ENCODE results near the gene L3MBTL4. TPM values are rescaled to one million over a fixed set of nuclear protein-coding genes. Genes with fewer than 3 reads are reported as not detected.
"Not testable (repeated sequence)": the region's sequence is repeated elsewhere in the genome, so short reads cannot be mapped to it uniquely, and the experiment has no call there.

The L3MBTL4 gene
- total and polyA plus RNA-seq, 2 experiments from 2014 or later, result 4.1 to 14.1 TPM

DNA sequence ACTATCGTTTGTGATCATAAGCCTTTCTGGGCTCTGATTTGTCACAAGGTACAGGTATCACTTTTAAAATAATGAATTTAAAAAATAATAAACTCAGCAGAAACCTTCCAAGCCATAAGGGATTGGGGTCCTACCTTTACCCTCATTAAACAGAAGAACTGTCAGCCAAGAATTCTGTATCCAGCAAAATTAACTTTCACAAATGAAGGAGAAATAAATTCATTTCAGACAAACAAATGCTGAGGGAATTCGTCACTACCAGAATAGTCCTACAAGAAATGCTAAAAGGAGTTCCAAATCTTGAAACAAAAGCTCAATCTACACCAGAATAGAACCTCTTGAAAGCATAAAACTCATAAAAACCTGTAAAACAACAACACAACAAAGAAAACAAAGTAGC lies 25.7 kb downstream of the L3MBTL4 start:
- Histone ChIP-seq H4K20me1 (ENCODE audit: insufficient read depth, poor library complexity, severe bottlenecking) (no peaks in the 10 kb centered on the region), H3K79me2 (no peaks in the 10 kb centered on the region), H3K4me2 (no peak overlapping the region), H3K27me3 (no peaks in the 10 kb centered on the region), H3K4me3 (no peak overlapping the region), H3K36me3 (replicated peaks; ENCODE audit: insufficient read depth, low read depth) (no peaks in the 10 kb centered on the region), H3K9me3 (ENCODE audit: low read depth) (peaks cover 2% of the 10 kb centered on the region), H3K9me2 (replicated peaks; ENCODE audit: insufficient read depth) (no peaks in the 10 kb centered on the region), H2AFZ (no peak overlapping the region), H3K27ac (no peak overlapping the region), H3K4me1 (ENCODE audit: insufficient read depth) (no peaks in the 10 kb centered on the region)
- 70% methylated on average over 2 of the region's 2 CpGs for WGBS (ENCODE audit: low lambda C conversion rate, missing lambda C conversion rate)
- TF ChIP-seq EZH2 (IDR thresholded peaks at IDR 0.05; ENCODE audit: borderline replicate concordance), result no peak
- TF ChIP-seq, protein P1, sequence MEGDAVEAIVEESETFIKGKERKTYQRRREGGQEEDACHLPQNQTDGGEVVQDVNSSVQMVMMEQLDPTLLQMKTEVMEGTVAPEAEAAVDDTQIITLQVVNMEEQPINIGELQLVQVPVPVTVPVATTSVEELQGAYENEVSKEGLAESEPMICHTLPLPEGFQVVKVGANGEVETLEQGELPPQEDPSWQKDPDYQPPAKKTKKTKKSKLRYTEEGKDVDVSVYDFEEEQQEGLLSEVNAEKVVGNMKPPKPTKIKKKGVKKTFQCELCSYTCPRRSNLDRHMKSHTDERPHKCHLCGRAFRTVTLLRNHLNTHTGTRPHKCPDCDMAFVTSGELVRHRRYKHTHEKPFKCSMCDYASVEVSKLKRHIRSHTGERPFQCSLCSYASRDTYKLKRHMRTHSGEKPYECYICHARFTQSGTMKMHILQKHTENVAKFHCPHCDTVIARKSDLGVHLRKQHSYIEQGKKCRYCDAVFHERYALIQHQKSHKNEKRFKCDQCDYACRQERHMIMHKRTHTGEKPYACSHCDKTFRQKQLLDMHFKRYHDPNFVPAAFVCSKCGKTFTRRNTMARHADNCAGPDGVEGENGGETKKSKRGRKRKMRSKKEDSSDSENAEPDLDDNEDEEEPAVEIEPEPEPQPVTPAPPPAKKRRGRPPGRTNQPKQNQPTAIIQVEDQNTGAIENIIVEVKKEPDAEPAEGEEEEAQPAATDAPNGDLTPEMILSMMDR (IDR thresholded peaks at IDR 0.05; ENCODE audit: poor library complexity), result no peak
- TF ChIP-seq EZH2phosphoT487 (IDR thresholded peaks at IDR 0.05; ENCODE audit: low read depth, severe bottlenecking, unreplicated experiment), result no peak
- DNase-seq (ENCODE audit: low spot score), result no peak

DNA sequence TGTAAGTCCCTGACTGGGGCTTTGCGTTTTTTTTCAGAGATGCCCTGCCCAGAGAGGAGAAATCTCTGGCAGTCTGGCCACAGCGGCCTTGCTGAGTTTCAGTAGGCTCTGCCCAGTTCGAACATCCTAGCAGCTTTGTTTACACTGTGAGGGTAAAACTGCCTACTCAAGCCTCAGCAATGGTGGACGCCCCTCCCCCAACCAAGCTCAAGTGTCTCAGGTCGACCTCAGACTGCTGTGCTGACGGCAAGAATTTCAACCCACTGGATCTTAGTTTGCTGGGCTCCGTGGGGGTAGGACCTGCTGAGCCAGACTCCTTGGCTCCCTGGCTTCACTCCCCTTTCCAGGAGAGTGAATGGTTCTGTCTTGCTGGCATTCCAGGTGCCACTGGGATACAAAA lies 31.7 kb downstream of the L3MBTL4 start:
- no peaks in the 10 kb centered on the region for H4K20me1 ChIP-seq (ENCODE audit: insufficient read depth, poor library complexity, severe bottlenecking)
- no peaks in the 10 kb centered on the region for H3K9me3 ChIP-seq (ENCODE audit: low read depth)
- no peaks in the 10 kb centered on the region for H3K79me2 ChIP-seq
- no peak overlapping the region for H2AFZ ChIP-seq
- no peak overlapping the region for H3K4me3 ChIP-seq
- 9% methylated on average over 7 of the region's 7 CpGs for WGBS (ENCODE audit: low lambda C conversion rate, missing lambda C conversion rate)
- no peaks in the 10 kb centered on the region for H3K27me3 ChIP-seq
- no peaks in the 10 kb centered on the region for H3K9me2 ChIP-seq (replicated peaks; ENCODE audit: insufficient read depth)
- no peak overlapping the region for H3K27ac ChIP-seq
- no peak overlapping the region for H3K4me2 ChIP-seq
- no peak for TF ChIP-seq EZH2phosphoT487 (IDR thresholded peaks at IDR 0.05; ENCODE audit: low read depth, severe bottlenecking, unreplicated experiment)
- TF ChIP-seq, protein P1 (IDR thresholded peaks at IDR 0.05; ENCODE audit: poor library complexity), result no peak
- no peak for TF ChIP-seq EZH2 (IDR thresholded peaks at IDR 0.05; ENCODE audit: borderline replicate concordance)
- no peaks in the 10 kb centered on the region for H3K4me1 ChIP-seq (ENCODE audit: insufficient read depth)
- DNase-seq (ENCODE audit: low spot score), result no peak
- no peaks in the 10 kb centered on the region for H3K36me3 ChIP-seq (replicated peaks; ENCODE audit: insufficient read depth, low read depth)

DNA sequence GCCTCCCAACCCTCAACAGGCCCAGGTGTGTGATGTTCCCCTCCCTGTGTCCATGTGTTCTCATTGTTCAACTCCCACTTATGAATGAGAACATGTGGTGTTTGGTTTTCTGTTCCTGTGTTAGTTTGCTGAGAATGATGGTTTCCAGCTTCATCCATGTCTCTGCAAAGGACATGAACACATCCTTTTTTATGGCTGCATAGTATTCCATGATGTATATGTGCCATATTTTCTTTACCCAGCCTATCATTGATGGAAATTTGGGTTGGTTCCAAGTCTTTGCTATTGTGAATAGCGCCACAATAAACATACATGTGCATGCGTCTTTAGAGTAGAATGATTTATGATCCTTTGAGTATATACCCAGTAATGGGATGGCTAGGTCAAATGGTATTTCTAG lies 37.2 kb downstream of the L3MBTL4 start:
- not testable (repeated sequence) for H2AFZ ChIP-seq; H3K79me2 ChIP-seq; H3K4me2 ChIP-seq; H4K20me1 ChIP-seq (ENCODE audit: insufficient read depth, poor library complexity, severe bottlenecking); H3K4me1 ChIP-seq (ENCODE audit: insufficient read depth); H3K9me2 ChIP-seq (replicated peaks; ENCODE audit: insufficient read depth); H3K36me3 ChIP-seq (replicated peaks; ENCODE audit: insufficient read depth, low read depth); DNase-seq (ENCODE audit: low spot score); H3K4me3 ChIP-seq; H3K9me3 ChIP-seq (ENCODE audit: low read depth); H3K27ac ChIP-seq; H3K27me3 ChIP-seq
- WGBS (ENCODE audit: low lambda C conversion rate, missing lambda C conversion rate), result 95% methylated on average over 2 of the region's 2 CpGs

DNA sequence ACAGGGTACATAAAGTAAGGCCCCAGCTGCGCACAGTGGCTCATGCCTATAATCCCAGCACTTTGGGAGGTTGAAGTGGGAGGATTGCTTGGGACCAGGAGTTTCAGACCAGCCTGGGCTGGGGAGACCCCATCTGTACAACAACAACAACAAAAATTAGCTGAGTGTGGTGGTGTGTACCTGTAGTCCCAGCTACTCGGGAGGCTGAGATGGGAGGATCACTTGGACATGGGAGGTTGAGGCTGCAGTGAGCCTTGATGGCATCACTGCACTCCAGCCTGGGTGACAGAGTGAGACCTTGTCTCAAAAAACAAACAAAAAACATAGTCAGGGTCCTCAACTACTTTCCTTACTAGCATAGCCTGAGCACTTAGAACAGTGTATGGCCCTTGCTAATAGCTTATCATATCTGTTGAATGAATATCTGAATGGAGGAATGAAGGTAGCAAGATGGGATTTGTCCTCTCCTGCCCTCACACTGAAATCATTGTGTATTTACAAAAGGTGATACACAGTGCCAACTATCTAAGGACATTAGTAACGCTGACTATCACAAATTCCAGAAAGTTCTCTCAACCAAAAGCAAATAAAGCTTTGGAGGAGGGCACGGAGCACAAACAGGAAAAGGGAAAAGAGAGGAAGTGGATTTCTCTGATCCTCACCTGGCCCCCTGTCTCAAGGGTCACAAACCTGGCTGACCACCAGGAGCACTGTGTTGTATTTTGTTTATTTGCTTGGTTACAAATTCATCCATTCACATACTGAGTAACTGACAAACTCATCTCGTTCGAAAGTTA lies 38.1 kb downstream of the L3MBTL4 start:
- Histone ChIP-seq H3K79me2 (no peaks in the 10 kb centered on the region), H3K36me3 (replicated peaks; ENCODE audit: insufficient read depth, low read depth) (no peaks in the 10 kb centered on the region), H4K20me1 (ENCODE audit: insufficient read depth, poor library complexity, severe bottlenecking) (no peaks in the 10 kb centered on the region), H3K27me3 (no peaks in the 10 kb centered on the region), H2AFZ (no peak overlapping the region), H3K4me1 (ENCODE audit: insufficient read depth) (no peaks in the 10 kb centered on the region), H3K4me3 (no peak overlapping the region), H3K9me3 (ENCODE audit: low read depth) (no peaks in the 10 kb centered on the region), H3K4me2 (no peak overlapping the region), H3K27ac (no peak overlapping the region), H3K9me2 (replicated peaks; ENCODE audit: insufficient read depth) (no peaks in the 10 kb centered on the region)
- TF ChIP-seq EZH2phosphoT487 (IDR thresholded peaks at IDR 0.05; ENCODE audit: low read depth, severe bottlenecking, unreplicated experiment), result no peak
- TF ChIP-seq EZH2 (IDR thresholded peaks at IDR 0.05; ENCODE audit: borderline replicate concordance), result no peak
- TF ChIP-seq, protein P1 (IDR thresholded peaks at IDR 0.05; ENCODE audit: poor library complexity), result no peak
- 81% methylated on average over 6 of the region's 6 CpGs for WGBS (ENCODE audit: low lambda C conversion rate, missing lambda C conversion rate)
- DNase-seq (ENCODE audit: low spot score), result no peak

Data from hepatocyte (in vitro differentiated cells).